HG02798 (cell line): ENCODE results near the gene SLC47A2.

ENCODE experiments used
- ATAC-seq: cut with Tn5 transposase; IDR thresholded peaks from one replicate; pipeline ENCODE4 v1.9.1; 2021; ENCODE audit warnings: mild to moderate bottlenecking; ENCODE audit not compliant: unreplicated experiment, poor library complexity

SLC47A2 gene

DNA sequence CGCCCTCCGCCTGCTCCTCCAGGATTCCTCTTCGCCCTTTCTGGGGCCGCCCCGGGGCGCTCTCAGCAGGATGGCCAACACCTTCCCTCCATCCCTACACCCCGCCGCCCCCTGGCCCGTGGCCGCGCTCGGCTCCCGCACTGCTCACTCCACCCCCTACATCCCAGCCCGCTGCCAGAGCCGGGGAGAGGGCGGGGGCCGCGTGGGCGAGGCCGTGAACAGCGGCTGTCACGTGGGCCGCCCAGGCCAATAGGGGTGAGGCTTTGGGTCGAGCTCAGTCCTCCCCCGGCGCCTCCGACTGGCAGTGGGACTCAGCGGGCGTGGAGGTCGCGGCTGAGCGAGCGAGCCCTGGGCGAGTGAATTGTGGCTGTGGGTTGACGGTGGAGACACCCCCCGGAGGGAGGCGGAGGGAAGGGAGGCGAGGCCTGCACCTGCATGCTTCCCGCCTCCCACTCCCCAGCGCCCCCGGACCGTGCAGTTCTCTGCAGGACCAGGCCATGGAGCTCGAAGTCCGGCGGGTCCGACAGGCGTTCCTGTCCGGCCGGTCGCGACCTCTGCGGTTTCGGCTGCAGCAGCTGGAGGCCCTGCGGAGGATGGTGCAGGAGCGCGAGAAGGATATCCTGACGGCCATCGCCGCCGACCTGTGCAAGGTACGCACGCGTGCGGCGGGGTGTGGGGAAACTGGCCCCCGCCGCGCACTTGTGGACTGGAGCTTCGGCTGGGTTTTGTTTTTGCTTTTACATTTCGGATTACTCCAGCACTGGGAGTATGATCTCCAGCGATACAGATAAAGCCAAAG lies 67.7 kb downstream of the SLC47A2 start, which contains the start of gene ALDH3A2:
TSS of gene ALDH3A2 (plus strand) at position 277 of the 799 bp plus-strand sequence. CDS start at position 498, 221 bp downstream.
- ATAC-seq: peak; percentile 94

DNA sequence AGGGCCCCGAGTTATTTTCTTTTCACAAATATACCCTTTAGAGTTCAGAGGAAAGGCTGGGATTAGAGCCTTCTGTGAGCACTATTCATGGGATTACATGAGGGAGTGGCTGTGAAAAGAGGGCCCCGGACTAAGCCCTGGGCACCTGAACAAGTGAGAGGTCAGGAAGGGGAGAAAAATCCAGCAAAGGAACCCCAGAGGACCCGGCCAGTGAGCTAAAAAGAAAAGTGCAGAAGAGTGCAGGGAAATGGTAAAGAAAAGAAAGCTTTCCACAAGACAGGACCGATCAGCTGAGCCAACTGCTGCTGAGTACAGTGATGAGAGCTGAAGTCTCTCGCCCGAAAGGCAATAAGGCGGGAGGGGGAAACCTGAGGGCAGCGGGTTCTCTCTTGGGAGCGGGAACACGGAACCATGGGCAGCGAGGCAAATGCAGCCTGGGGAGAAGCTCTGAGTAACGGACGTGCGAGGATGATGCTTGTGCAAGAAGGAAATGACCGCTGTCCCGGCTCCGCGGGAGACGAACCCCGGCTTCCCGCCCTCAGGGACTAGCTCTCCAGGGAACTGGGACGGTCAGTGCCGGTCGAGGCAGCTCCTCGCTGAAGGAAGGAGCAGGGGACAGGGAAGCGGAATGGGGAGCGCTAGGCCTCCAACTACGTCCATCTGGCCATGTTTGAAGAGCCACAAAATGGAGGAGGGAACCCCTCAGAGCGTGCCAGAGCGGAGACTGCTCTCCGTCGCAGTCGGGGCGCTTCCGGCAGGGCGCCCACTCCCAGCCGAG lies 68.5 kb downstream of the SLC47A2 start:
- peak; percentile 4 for ATAC-seq

DNA sequence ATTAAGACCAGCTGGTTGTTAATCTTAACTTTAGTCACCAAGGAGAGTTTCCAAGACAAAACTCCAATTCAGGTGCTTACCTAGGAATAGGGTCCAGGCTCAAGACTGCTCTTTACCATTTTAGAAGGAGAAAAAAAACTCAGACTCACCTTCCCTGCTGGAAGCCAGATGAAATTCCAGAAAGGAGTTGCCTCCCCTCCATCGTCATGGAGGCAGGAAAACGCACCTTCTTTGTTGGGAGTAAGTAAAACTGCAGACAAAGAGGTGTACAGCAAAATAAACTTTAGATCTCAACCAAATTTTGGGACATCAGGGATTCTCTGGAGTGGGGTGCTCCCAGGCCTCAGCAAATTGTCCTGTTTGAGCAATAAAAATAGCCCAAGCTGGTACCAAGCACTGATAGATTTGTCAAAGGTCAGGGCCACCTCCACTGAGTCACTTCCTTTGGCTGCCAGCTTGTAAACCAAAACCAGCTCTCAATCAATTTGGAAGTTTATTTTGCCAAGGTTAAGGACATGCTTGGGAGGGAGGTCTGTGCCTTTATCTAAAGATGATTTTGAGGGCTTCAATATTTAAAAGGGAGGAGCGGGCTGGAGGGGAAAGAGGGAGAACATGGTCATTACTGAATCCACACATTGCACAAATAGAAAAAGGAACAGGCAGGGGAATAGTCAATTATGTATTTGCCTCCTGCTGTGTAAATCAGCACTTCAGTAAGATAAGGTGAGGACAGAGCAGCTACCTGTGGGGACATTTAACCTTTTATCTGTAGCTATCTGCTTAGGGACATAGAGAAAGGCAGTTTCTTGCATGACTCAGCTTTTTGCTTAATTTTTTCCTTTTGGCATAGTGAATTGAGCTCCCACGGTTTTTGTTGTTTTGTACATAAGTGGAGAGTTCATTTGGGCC lies 69.3 kb downstream of the SLC47A2 start:
- ATAC-seq: no peak

DNA sequence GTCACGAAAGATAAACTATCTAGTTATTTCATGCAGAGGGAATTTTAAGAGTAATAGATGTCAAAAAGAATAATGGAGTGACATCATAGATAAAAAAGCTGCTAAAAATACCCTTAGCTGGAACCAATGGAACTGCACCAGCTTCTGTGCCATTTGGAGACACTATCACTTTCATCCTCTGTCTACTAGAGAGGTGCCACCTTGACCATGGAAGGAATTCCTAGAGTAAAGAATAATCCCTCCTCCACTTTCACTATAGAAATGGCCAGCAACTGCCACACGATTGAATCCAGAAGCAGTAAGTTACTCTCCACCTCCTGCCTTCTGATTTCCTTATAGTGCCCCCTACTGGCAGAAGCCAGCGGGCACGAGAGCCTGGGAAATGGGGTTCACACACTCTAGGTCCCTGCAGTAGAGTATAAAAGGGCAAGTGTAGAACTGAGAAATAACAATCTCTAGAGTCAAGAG lies 70.6 kb downstream of the SLC47A2 start:
- no peak for ATAC-seq

DNA sequence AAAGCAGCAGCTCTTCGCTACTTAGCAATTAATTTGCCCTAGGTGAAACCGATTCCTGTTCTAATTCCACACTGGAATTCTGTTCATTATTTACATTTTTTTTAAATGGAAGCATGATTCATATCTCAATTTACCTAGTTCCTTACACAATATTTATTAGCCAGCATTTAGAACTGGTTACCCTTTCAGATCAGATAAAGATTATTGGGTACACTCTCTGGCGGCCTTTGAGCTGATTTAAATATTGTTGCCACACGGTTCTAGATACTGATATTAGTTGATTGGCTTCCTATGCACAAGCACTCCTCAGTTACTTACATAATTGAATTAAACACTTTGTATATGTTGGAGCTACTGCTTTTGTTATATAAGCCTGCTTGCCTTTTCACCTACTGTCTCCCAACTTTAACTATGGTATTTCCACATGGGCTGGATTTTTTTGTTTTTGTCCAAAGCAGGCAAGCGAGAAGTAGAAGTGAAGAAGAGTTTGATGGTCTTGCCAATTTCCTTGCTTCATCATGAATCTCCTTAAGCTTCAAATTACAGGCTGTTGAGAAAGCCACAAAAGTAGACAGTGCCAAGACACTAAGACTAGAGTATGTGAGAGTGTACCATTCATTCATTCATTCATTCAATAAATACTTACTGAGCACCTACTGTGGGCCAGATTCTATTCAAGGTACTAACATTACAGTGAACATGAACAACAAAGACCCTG lies 71.7 kb downstream of the SLC47A2 start:
- no peak for ATAC-seq

DNA sequence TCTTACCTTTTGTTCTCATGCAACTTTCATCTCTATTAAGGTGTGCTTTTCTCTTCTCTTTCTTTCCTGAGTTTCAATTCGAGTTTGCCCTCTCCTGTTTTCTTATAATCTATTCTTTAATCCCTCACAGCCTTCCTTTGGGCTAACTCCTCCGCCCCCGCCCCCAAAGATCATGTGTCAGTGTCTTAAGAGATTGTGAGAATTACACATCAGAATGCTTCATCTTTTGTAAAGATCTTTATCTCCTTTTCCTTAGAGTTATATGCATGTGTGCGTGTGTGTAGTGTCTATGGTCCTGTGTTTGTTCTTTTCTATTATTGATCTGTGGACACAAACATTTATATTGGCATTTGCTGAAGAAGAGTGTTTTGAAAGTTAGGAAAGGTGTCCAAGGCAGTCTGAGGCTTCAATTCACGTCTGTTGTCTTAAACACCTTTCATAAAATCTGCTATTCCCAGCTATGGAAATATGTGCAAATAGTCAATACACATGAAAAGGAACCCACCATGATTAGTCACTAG lies 74.0 kb downstream of the SLC47A2 start:
- no peak for ATAC-seq

DNA sequence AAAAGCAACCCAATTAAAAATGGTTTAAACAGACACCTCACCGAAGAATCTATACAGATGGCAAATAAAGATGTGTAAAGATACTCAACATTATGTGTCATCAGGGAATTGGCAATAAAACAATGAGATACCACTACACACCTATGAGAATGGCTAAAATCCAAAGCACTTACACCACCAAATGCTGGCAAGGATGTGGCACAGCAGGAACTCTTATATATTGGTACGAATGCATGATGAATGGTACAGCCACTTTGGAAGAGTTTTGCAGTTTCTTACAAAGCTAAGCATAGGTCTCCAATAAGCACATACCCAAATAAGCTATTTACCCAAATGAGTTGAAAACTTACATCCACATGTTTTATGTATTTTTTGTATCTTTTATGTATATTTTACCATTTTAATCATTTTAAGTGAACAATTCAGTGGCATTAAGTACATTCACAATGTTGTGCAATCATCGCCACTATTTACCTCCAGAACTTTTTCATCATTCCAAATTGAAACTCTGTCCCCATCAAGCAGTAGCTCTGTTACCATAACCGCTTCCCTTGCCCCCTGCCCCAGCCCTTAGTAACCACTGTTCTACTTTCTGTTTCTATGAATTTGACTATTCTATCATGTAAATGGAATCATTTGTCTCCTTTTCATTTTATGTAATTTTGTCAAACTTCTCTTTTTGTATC lies 74.6 kb downstream of the SLC47A2 start:
- ATAC-seq: no peak

DNA sequence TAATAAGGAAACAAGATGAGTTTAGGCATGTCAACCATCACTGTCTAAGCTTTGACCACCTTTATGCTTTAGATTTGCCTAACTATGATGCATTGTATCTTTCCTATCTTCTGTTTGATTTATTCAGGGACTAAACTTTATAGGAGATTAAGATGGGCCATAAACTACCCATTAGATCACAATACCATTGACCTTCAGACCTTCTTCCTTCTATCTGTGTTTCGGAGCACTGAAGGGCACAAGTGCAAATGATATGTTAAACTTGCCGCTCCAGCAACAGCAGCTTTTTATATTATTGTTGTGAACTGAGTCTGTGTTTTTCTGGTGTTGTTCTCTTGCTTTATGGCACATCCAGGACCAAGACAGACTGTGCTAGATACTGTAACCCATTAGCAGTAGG lies 84.5 kb downstream of the SLC47A2 start:
- no peak for ATAC-seq

DNA sequence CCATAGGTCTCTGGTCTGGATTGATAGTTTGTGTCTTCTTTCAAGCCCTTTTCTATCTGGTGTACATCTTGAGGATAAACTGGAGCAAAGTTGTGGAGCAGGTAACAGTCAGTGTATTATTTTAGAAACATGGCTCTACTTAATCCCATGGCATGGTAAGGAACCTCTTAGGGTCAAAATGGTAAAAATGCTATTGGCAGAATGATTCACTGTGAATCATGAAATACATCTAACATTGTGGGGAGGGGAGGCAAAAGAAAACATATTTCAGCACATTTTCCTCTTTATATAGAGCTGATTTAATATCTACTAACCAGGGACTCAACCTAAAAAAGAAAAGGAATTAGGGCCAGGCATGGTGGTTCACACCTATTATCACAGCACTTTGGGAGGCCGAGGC lies 85.7 kb downstream of the SLC47A2 start:
- no peak for ATAC-seq

DNA sequence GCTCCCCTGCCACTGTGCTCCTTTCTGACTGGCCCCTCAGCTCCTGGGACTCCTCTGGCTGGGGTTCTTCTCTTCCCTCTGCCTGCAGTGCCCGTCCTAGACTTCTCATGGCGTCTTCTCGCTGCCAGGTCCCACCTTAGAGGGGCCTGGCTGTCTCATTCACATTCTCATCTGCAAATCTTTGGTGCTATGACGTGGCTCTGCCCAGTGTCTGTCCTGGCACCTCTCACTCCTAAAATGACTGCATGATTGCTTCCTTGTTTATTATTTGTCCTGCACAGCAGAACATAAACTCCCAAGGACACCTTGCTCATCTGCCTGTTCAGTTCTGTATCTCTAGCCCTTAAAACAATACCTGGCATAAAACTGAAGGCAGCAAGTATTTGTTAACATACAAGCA lies 86.3 kb downstream of the SLC47A2 start:
- ATAC-seq: no peak

DNA sequence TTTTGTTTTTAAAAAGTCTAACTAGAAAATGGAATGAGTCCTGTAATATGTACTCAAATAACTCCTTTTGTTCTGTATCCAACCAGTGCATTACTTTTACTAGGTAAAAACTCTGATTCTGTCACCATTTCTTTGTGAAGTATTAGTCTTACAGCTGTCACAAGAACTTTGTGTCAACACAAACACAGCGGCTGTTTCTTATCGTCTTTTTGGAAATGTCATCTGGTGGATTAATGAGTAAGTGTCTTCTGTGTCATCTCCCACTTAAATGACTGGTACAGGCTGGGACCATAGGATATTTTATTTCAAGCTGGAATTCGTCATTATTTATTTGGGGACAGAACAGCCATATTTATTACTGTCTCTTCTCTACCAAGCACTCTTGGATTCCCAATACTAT lies 86.9 kb downstream of the SLC47A2 start:
- no peak for ATAC-seq
